ENCODE results near the gene CREBBP.

CREBBP gene

DNA sequence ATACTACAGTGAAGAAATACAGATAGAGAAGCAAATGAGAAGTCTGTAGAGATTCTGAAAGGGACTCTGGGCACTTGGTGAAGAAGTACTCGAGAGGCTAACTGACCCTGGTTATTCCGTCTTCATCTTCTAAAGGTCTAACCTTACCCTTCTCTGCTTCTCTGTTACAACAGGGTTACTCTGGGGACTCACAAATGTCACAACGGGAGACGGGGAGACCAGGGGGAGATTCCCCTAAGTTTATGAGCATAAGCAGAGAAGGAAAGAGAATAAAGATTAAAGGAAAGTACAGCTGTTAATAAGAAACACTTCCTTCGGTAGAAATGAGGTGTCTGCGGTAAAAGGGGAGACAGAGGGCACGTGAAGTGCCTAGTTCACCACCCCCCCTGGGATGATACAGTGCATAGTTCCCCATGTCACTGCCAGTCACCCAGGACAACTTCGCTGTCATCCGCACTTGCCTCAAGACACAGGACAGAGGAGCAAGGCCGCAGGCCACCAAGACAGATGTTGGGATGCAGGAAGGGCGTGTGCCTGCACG is 88.0 kb downstream of the CREBBP start:
- no peak for DNase-seq

DNA sequence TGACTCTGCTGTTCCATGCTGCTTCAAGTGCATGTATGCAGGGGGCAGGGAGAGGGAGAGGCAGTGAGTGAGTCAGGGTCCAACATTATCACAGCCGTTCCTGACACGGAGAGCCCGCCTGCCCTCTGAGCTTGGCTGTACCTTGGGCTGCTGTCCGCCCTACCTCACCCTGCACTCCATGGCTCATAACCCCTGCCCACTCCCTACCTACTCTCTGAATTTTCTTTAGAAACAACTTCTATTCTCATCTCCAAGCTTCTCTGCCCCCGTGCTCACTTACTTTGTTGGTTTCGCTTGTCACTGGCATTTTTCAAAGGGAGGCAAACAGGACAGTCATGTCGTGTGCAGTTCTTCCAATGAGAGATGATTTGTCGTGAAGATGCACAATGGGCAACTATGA is 88.8 kb downstream of the CREBBP start:
- DNase-seq = no peak

GRCh38 chr16:3789375-3790099 is 91.0 kb downstream of the CREBBP start:
- no peak for DNase-seq

DNA sequence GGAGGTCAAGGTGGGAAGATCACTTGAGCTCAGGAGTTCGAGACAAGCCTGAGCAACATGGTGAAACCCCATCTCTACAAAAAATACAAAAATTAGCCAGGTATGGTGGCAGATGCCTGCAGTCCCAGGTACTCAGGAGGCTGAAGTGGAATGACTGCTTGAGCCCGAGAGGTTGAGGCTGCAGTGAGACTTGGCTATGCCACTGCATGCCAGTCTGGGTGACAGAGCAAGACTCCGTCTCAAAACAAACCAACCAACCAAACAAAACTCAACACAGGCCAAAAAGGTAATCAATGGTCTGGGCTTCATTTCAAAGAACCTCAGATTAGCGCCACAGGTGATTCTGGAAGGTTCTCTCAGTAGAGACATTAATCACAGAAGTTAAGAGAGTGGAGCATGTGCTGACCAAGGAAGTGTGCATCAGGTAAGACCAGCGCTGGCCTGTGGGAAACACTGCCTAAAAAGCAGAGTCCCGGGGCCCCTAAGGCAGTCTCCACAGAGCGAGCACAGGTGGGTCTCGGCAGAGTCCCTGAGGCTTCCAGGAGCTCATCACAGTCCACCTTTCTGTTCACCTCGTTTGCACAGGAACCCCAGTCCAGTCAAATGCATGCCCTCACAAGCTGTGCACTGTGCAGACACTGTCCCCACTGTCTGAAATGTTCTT is 91.7 kb downstream of the CREBBP start:
- no peak for DNase-seq

DNA sequence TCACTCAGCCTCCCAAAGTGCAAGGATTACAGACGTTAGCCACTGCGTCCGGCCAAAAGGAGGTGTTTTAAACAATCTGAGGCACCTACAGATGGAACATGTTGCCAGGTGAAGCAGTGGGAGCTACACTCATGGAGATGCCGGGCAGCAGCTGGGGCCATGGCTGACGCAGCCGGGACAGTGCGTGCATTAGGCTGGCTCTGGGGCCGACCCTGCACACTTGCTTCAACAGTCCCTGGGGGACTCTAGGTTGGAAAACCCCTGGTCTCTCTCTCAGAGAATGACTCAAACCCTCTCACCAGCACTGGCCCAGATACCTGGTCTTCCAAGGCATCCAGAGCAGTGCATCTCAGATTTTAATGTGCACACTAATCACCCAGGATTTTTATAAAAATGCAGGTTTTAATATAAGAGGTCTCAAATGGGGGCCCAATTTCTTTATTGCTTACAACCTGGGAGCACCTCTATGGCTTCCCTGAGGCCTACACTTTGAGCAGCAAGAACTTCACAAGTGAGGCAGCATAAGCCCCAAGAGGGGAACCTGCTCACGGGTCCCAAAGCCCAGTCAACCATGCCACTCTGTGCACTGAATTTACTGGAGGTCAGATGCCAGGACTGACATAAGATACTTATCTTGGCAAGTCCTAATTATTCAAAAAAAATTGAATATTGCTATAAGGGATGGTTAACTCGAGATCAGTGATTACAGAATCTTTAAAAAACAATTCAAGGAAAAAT is 92.4 kb downstream of the CREBBP start:
- no peak for DNase-seq

DNA sequence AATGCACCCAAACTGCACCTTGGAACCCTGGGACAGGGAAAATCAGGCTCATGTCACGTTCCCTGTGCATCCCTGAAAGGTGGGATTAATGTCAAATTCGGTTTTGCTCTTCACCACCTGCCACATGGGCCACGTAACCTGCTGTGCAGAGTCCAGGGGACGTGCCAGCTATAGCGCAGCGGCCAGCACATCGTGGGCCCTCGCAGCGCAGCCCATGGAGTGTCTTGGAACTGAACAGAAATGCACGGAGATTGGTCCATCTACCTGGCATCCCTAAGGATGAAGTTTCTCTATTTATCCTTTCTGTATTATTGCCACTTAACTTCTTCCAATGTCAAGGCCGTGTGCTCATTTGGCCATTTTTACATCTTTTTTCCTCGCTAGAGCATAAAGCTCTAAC is 95.1 kb downstream of the CREBBP start:
- DNase-seq = no peak

DNA sequence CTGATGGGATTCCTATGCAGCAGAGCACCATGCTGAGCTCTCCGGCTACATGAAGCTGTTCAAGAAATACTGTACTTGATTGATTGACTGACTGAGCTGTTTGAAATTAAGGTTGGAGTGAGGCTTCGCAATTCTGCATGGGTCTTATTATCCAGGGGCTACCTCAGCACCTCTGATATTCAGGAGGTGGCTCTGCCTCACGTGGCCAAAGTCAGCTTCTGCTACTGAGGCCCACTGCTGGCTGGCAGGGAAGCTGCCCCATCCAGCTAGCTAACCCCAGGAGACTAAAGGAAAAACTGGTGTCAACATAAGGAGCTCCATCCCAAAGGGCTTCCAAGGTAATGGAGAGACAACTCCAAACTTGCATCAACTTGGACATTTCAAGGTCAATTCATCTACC is 97.0 kb downstream of the CREBBP start:
- DNase-seq = no peak

DNA sequence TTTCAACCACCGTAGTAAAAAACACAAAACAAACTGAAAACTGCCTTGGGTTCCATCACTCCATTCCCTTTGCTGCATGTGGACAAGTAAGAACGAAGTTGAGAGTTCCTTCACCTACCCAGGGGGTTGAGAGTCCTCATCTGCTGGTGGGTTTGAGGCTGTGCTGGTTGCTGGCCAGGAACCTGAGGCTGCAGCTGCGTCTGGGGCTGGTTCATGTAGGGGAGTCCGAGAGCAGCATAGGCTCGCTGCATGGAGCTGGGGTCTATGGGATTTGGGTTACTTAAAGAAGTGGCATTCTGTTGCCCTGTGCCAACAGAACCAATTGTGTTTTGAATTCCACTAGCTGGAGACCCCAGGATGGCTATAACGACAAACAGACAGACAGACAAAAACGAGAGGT is 97.9 kb downstream of the CREBBP start:
- DNase-seq = no peak

DNA sequence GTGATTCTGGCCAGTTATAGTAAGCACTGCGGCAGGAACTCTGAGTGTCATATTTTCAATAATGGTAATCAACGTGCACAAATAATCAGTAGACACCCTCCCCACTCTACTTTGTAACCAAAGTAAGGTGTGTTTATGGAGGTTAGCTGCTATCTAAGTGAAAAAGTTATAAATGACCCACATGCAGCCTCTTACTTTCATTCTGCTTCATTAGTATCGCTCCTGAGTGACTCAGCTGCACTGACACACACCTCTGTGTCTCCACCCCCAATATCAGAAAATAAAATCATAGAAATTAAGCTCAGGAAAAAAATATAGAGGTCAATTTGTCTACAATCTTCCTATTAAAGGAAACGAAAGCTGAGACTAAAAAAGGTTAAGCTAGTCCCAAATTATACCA is 99.1 kb downstream of the CREBBP start:
- DNase-seq = no peak

GRCh38 chr16:3780570-3780969 is 99.9 kb downstream of the CREBBP start:
- no peak for DNase-seq

GRCh38 chr16:3776316-3776715 is 104.2 kb downstream of the CREBBP start:
- no peak for DNase-seq

- no peak for DNase-seq
Observed at GRCh38 chr16:3774819-3775218, 105.7 kb downstream of the CREBBP start.

GRCh38 chr16:3774156-3774767 is 106.3 kb downstream of the CREBBP start:
- DNase-seq = no peak

GRCh38 chr16:3773663-3774062 is 106.8 kb downstream of the CREBBP start:
- no peak for DNase-seq

DNA sequence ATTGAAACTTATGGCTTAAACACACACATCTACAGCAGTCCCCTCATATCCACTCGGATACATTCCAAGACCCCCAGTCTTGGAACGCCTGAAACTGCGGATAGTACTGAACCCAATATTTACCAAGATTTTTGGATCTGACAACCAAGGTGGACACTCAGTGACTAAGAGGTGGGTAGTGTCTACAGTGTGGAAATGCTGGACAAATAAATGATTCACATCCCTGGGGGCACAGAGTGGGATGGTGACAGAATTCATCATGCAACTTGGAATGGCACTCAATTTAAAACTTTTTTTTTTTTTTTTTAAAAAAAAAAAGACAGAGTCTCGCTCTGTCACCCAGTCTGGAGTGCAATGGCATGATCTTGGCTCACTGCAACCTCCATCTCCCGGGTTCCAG is 109.0 kb downstream of the CREBBP start:
- no peak for DNase-seq

DNA sequence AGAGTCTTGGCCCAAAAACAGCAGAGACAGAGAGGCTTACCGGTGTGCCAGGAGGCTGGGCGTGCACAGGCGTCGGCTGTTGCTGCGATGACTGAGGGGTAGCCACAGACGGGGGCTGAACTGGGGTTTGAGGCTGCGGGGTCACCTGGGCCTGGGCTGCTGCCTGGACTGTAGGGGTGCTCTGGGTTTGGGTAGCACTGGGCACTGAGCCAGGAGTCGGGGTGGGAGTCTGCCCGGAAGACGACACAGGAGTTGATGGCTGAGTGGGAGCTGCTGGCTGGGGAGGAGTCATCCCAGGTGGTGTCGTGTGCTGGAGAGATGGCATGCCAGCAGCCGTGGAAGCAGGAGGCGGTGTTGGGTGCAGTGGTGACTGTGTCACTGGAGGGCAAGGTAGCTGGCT is 110.0 kb downstream of the CREBBP start:
- no peak for DNase-seq

DNA sequence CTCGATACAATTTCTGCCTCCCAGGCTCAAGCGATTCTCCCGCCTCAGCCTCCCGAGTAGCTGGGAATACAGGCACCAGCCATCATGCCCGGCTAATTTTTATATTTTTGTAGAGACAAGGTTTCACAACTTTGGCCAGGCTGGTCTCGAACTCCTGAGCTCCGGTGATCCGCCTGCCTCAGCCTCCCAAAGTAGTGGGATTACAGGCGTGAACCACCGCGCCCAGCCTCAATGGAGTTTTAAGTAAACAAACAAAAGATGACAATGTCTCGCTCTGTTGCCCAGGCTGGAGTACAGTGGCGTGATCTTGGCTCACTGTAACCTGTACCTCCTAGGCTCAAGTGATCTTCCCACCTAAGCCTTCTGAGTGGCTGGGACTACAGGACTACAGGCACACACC is 110.6 kb downstream of the CREBBP start:
- no peak for DNase-seq

DNA sequence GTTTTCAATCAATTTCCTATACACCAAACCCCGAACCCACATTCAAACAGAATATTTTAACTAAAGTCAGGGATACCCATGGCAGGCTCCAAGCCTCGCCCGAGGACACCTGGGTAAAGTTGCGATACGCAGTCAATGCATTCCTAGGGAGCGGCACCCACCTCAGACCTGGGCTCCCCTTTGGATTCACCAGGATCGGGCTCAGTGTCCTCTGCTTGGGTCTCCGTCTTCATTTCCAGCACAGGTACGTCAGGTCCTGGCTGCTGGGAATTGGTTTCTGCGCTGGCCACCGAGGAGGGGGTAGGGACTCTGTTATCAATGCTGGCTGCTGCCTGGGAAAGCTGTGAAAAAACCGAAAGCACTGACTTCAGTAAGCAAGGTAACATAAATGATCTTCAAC is 111.5 kb downstream of the CREBBP start:
- no peak for DNase-seq

GRCh38 chr16:3767333-3767986 is 113.1 kb downstream of the CREBBP start:
- no peak for DNase-seq

DNA sequence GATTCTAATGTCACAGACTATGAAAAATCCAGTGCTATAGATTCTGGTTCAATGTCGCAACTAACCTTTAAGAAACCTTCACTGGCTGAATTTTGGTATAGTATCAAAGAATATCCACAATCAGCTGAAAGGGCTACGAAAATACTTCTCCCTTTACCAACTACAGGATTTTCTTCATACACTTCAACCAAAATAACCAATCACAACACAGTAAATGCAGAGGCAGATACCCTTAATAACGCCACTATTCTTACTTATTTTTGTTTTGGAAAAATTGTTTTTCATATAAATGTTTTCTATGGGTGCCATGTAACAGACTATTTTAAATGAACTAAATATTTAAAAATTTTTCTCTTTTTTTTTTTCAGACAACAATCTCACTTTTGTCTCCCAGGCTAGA is 114.3 kb downstream of the CREBBP start:
- no peak for DNase-seq

GRCh38 chr16:3764409-3764808 is 116.1 kb downstream of the CREBBP start:
- no peak for DNase-seq

DNA sequence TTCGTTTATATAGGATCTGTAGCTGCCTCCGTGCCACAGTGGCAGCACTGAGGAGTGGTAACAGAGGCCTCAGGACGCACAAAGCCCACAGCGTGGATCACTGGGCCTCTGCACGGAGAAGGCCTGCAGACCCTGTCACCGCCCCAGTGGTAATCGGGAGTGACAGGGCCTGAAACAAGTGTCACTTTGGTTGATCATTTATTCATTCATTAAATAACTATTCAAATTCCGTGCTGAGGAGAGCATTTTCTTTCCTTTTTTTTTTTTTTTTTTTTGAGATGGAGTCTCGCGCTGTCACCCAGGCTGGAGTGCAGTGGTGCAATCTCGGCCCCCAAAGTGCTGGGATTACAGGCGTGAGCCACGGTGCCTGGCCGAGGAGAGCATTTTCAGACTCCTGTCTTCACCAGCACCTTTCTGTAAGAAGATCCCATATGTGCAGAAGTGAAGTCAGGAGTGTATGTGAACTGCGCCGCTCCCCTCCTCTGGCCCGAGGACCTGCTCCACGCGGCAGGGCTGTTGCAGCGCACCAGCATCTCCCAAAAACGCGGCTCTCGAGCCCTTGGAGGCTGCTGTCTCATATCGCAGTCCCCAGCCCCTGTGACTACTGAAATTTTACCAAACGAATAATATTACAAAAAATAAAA is 118.3 kb downstream of the CREBBP start:
- DNase-seq = no peak
